ENCODE measurements around the gene SLC25A31. TPM values are rescaled to one million over a fixed set of nuclear protein-coding genes. Genes with fewer than 3 reads are reported as not detected.

The SLC25A31 gene
- total and polyA plus RNA-seq, 10 of the 15 experiments (the other 5 are each of a cell fraction or from before 2014, with no cell fraction given): not detected

- TF ChIP-seq SKIL (IDR thresholded peaks at IDR 0.05; ENCODE audit: low read depth, poor library complexity, severe bottlenecking) (no peak), BCL11A (IDR thresholded peaks at IDR 0.05; ENCODE audit: low read depth, low read length) (peak; percentile 28; the same call in 1 of the 2 replicates), REST (IDR thresholded peaks at IDR 0.05; ENCODE audit: low read depth, low read length) (0 out of 2 replicates have a peak, but pooled peaks have one; percentile 18), EGR1 (IDR thresholded peaks at IDR 0.05; ENCODE audit: borderline replicate concordance in 1 of 2, low read depth in 2 of 2, low read length in 2 of 2) (no peak), CHD2 (IDR thresholded peaks at IDR 0.05; ENCODE audit: borderline replicate concordance, low read depth, low read length) (peak; percentile 27; the same call in 1 of the 2 replicates), RBBP5 (conservative IDR thresholded peaks at IDR 0.05) (no peak), ZNF274 (IDR thresholded peaks at IDR 0.05; ENCODE audit: insufficient read depth, insufficient read length) (no peak), SMARCA5 (IDR thresholded peaks at IDR 0.05) (peak; percentile 79), ATF3 (IDR thresholded peaks at IDR 0.05; ENCODE audit: borderline replicate concordance, extremely low read depth, low read depth, low read length) (no peak), ESRRA (IDR thresholded peaks at IDR 0.05; ENCODE audit: low read length) (no peak), MEF2B (IDR thresholded peaks at IDR 0.05; ENCODE audit: partially characterized antibody, poor library complexity, severe bottlenecking) (peak; percentile 97), POLR2AphosphoS5 (IDR thresholded peaks at IDR 0.05; ENCODE audit: low read length) (peak; percentile 58), NKRF (conservative IDR thresholded peaks at IDR 0.05) (no peak; the same call in none of the 2 replicates), USF1 (IDR thresholded peaks at IDR 0.05; ENCODE audit: borderline replicate concordance, extremely low read length, insufficient read depth, low read depth, low read length) (no peak), SMAD5 (IDR thresholded peaks at IDR 0.05; ENCODE audit: low read depth) (no peak; the same call in 1 of the 2 replicates), IKZF1 (conservative IDR thresholded peaks at IDR 0.05) (peak; percentile 82), CTCF (IDR thresholded peaks at IDR 0.05 in 2 of 3, conservative IDR thresholded peaks at IDR 0.05 in 1 of 3; ENCODE audit: control insufficient read depth in 2 of 3, extremely low read depth in 1 of 3, insufficient read depth in 1 of 3, low read depth in 3 of 3, low read length in 3 of 3) (peak in 2 of 3 experiments; percentile 14 to 24; a peak in 2 of 6 replicates)
These were observed 52.2 kb downstream of the SLC25A31 start, which contains the start of gene HSPA4L (continued) for GRCh38 chr4:127782275-127783025.

Measured in GM12878 (cell line).